ENCODE measurements around the gene WDR77. TPM values are rescaled to one million over a fixed set of nuclear protein-coding genes. Genes with fewer than 3 reads are reported as not detected.
A peak's percentile ranks its signal among the peaks of the same experiment; 100 is the strongest.

Gene WDR77
- total RNA-seq, 2 experiments from 2014 or later: 44.6 to 48.4 TPM

- Mint-ChIP-seq H3K27me3 (no peaks in the 10 kb centered on the region), H3K36me3 (peaks cover 9% of the 10 kb centered on the region), H3K4me1 (ENCODE audit: low read depth) (peaks cover 14% of the 10 kb centered on the region), H3K27ac (no peak overlapping the region), H3K4me3 (no peak overlapping the region), H3K9me3 (no peaks in the 10 kb centered on the region)
- CTCF ChIA-PET: interaction anchor here (0.9 to 2.1 kb wide), 3 partner anchors 16 to 275 kb away, joined by 3 to 5 read pairs (median 5); no protein-coding TSS in a partner anchor
- intact Hi-C loops (cut with micrococcal nuclease): no loop called here
- no peak for DNase-seq
- POLR2A ChIA-PET: interaction anchor here (0.6 kb wide), 1 partner anchor 45 kb away, joined by 3 read pairs; no protein-coding TSS in a partner anchor
Observed at GRCh38 chr1:111468717-111469100, 19.7 kb upstream of the WDR77 start.

GRCh38 chr1:111467865-111468716 is 19.0 kb upstream of the WDR77 start:
- H3K27me3 Mint-ChIP-seq: no peaks in the 10 kb centered on the region
- ChIA-PET CTCF (interaction anchor here (1.2 to 2.1 kb wide), 2 partner anchors 15 to 39 kb away, joined by 5 read pairs; no protein-coding TSS in a partner anchor), POLR2A (interaction anchor here (0.6 kb wide), 1 partner anchor 46 kb away, joined by 3 read pairs; no protein-coding TSS in a partner anchor)
- intact Hi-C loops (cut with micrococcal nuclease): no loop called here
- H3K36me3 Mint-ChIP-seq: peaks cover 13% of the 10 kb centered on the region
- no peak overlapping the region for H3K4me3 Mint-ChIP-seq
- H3K9me3 Mint-ChIP-seq: no peaks in the 10 kb centered on the region
- peaks cover 15% of the 10 kb centered on the region for H3K4me1 Mint-ChIP-seq (ENCODE audit: low read depth)
- H3K27ac Mint-ChIP-seq: no peak overlapping the region
- DNase-seq: no peak

GRCh38 chr1:111466480-111466879 is 17.4 kb upstream of the WDR77 start:
- DNase-seq: no peak
- Mint-ChIP-seq H3K27ac (no peak overlapping the region), H3K9me3 (no peaks in the 10 kb centered on the region), H3K36me3 (peaks cover 14% of the 10 kb centered on the region), H3K27me3 (no peaks in the 10 kb centered on the region), H3K4me3 (no peak overlapping the region), H3K4me1 (ENCODE audit: low read depth) (peaks cover 7% of the 10 kb centered on the region)
- intact Hi-C loops (cut with micrococcal nuclease): no loop called here
- POLR2A ChIA-PET: no interaction called here
- CTCF ChIA-PET: interaction anchor here (1.2 to 1.3 kb wide), 2 partner anchors 18 to 41 kb away, joined by 3 read pairs; partner anchors contain the start of genes ATP5PB and WDR77

GRCh38 chr1:111465754-111466153 is 16.7 kb upstream of the WDR77 start:
- DNase-seq: no peak
- H3K4me3 Mint-ChIP-seq: no peak overlapping the region
- H3K4me1 Mint-ChIP-seq (ENCODE audit: low read depth): peaks cover 7% of the 10 kb centered on the region
- no peaks in the 10 kb centered on the region for H3K27me3 Mint-ChIP-seq
- intact Hi-C loops (cut with micrococcal nuclease): no loop called here
- POLR2A ChIA-PET: no interaction called here
- H3K27ac Mint-ChIP-seq: no peak overlapping the region
- CTCF ChIA-PET: interaction anchor here (1.2 to 1.3 kb wide), 2 partner anchors 17 to 42 kb away, joined by 3 read pairs; partner anchors contain the start of genes ATP5PB and WDR77
- H3K9me3 Mint-ChIP-seq: no peaks in the 10 kb centered on the region
- H3K36me3 Mint-ChIP-seq: peaks cover 14% of the 10 kb centered on the region

- no peaks in the 10 kb centered on the region for H3K9me3 Mint-ChIP-seq
- no peak for DNase-seq
- peak overlapping the region; percentile 6 for H3K27ac Mint-ChIP-seq
- ChIA-PET POLR2A (interaction anchor here (0.8 kb wide), 1 partner anchor 15 kb away, joined by 3 read pairs; no protein-coding TSS in a partner anchor), CTCF (interaction anchor here (1.0 to 1.5 kb wide), 4 partner anchors 18 to 284 kb away, joined by 3 to 6 read pairs (median 4); no protein-coding TSS in a partner anchor)
- H3K4me3 Mint-ChIP-seq: no peak overlapping the region
- H3K36me3 Mint-ChIP-seq: peaks cover 27% of the 10 kb centered on the region
- intact Hi-C loops (cut with micrococcal nuclease): no loop called here
- H3K27me3 Mint-ChIP-seq: no peaks in the 10 kb centered on the region
- H3K4me1 Mint-ChIP-seq (ENCODE audit: low read depth): peaks cover 7% of the 10 kb centered on the region
Observed at GRCh38 chr1:111463029-111463683, 14.1 kb upstream of the WDR77 start.

GRCh38 chr1:111462370-111463028 is 13.4 kb upstream of the WDR77 start:
- ChIA-PET POLR2A (interaction anchor here (0.8 kb wide), 1 partner anchor 15 kb away, joined by 3 read pairs; no protein-coding TSS in a partner anchor), CTCF (interaction anchor here (0.7 to 1.5 kb wide), 5 partner anchors 19 to 285 kb away, joined by 3 to 6 read pairs (median 3); no protein-coding TSS in a partner anchor)
- Mint-ChIP-seq H3K27me3 (no peaks in the 10 kb centered on the region), H3K27ac (no peak overlapping the region), H3K36me3 (peaks cover 34% of the 10 kb centered on the region), H3K4me3 (no peak overlapping the region), H3K9me3 (no peaks in the 10 kb centered on the region), H3K4me1 (ENCODE audit: low read depth) (peaks cover 7% of the 10 kb centered on the region)
- no peak for DNase-seq
- intact Hi-C loops (cut with micrococcal nuclease): no loop called here

GRCh38 chr1:111461765-111462164 is 12.7 kb upstream of the WDR77 start:
- Mint-ChIP-seq H3K4me1 (ENCODE audit: low read depth) (peaks cover 7% of the 10 kb centered on the region), H3K4me3 (no peak overlapping the region), H3K36me3 (peaks cover 37% of the 10 kb centered on the region), H3K9me3 (no peaks in the 10 kb centered on the region), H3K27ac (no peak overlapping the region), H3K27me3 (no peaks in the 10 kb centered on the region)
- DNase-seq: no peak
- ChIA-PET POLR2A (no interaction called here), CTCF (no interaction called here)
- intact Hi-C loops (cut with micrococcal nuclease): no loop called here

- no peak overlapping the region for H3K4me3 Mint-ChIP-seq
- H3K4me1 Mint-ChIP-seq (ENCODE audit: low read depth): peaks cover 51% of the 10 kb centered on the region
- no peak for DNase-seq
- intact Hi-C loops (cut with micrococcal nuclease): loop anchor here (1.0 kb wide), 1 partner anchor 16 kb away; no protein-coding TSS in a partner anchor
- no peaks in the 10 kb centered on the region for H3K27me3 Mint-ChIP-seq
- no peaks in the 10 kb centered on the region for H3K9me3 Mint-ChIP-seq
- peak overlapping the region; percentile 79 for H3K27ac Mint-ChIP-seq
- peaks cover 55% of the 10 kb centered on the region for H3K36me3 Mint-ChIP-seq
- POLR2A ChIA-PET: no interaction called here
- CTCF ChIA-PET: no interaction called here
Observed at GRCh38 chr1:111455642-111456031, 6.6 kb upstream of the WDR77 start.

GRCh38 chr1:111454859-111455641 is 6.0 kb upstream of the WDR77 start:
- no peak for DNase-seq
- H3K27ac Mint-ChIP-seq: peak overlapping the region; percentile 79

GRCh38 chr1:111453706-111454105 is 4.7 kb upstream of the WDR77 start:
- no peak overlapping the region for H3K4me3 Mint-ChIP-seq

More at GRCh38 chr1:111454859-111455641, 6.0 kb upstream of the WDR77 start:
- peak overlapping the region; percentile 41 for H3K4me3 Mint-ChIP-seq
- intact Hi-C loops (cut with micrococcal nuclease): loop anchor here (1.0 kb wide), 1 partner anchor 16 kb away; no protein-coding TSS in a partner anchor
- POLR2A ChIA-PET: no interaction called here
- peaks cover 55% of the 10 kb centered on the region for H3K4me1 Mint-ChIP-seq (ENCODE audit: low read depth)
- CTCF ChIA-PET: interaction anchor here (0.9 kb wide), 1 partner anchor 30 kb away, joined by 3 read pairs; no protein-coding TSS in a partner anchor
- no peaks in the 10 kb centered on the region for H3K9me3 Mint-ChIP-seq
- H3K36me3 Mint-ChIP-seq: peaks cover 53% of the 10 kb centered on the region
- H3K27me3 Mint-ChIP-seq: no peaks in the 10 kb centered on the region

GRCh38 chr1:111452581-111452980 is 3.5 kb upstream of the WDR77 start:
- no peak overlapping the region for H3K27ac Mint-ChIP-seq
- no peaks in the 10 kb centered on the region for H3K27me3 Mint-ChIP-seq
- intact Hi-C loops (cut with micrococcal nuclease): no loop called here
- peaks cover 46% of the 10 kb centered on the region for H3K36me3 Mint-ChIP-seq
- POLR2A ChIA-PET: no interaction called here
- DNase-seq: no peak
- CTCF ChIA-PET: interaction anchor here (0.7 to 2.0 kb wide), 5 partner anchors 16 to 315 kb away, joined by 3 to 8 read pairs (median 4); no protein-coding TSS in a partner anchor
- H3K4me3 Mint-ChIP-seq: no peak overlapping the region
- peaks cover 65% of the 10 kb centered on the region for H3K4me1 Mint-ChIP-seq (ENCODE audit: low read depth)
- no peaks in the 10 kb centered on the region for H3K9me3 Mint-ChIP-seq

More at GRCh38 chr1:111453706-111454105, 4.7 kb upstream of the WDR77 start:
- intact Hi-C loops (cut with micrococcal nuclease): no loop called here
- Mint-ChIP-seq H3K9me3 (no peaks in the 10 kb centered on the region), H3K4me1 (ENCODE audit: low read depth) (peaks cover 57% of the 10 kb centered on the region), H3K27ac (peak overlapping the region; percentile 38), H3K36me3 (peaks cover 55% of the 10 kb centered on the region), H3K27me3 (no peaks in the 10 kb centered on the region)
- CTCF ChIA-PET: interaction anchor here (0.7 to 2.0 kb wide), 6 partner anchors 15 to 316 kb away, joined by 3 to 8 read pairs (median 4); no protein-coding TSS in a partner anchor
- no peak for DNase-seq
- POLR2A ChIA-PET: interaction anchor here (0.8 kb wide), 1 partner anchor 54 kb away, joined by 3 read pairs; no protein-coding TSS in a partner anchor
